MM.1S (cell line): Measurements from ENCODE around the gene PACC1.

Experiments
- CTCF ChIP-seq: fragments of 300-600 bp; sonication (generic); IDR thresholded peaks from 2 replicates; pipeline ENCODE4 v1.5.1; 2016; ENCODE audit warnings: antibody characterized with exemption, low read length, mixed read lengths
- EZH2 ChIP-seq: fragments of 300-600 bp; sonication (generic); optimal IDR thresholded peaks from 2 replicates; pipeline ENCODE3; 2017; ENCODE audit warnings: low read depth, mild to moderate bottlenecking, antibody characterized with exemption, low read length, mixed read lengths
- EZH2phosphoT487 ChIP-seq: fragments of 300-600 bp; sonication (generic); IDR thresholded peaks from 2 replicates; pipeline ENCODE4 v1.6.1; 2018; ENCODE audit warnings: antibody characterized with exemption, low read length

GRCh38 chr1:212460376-212460775, 45.7 kb upstream of the PACC1 start:
- TF ChIP-seq CTCF (no peak), EZH2 (no peak), EZH2phosphoT487 (no peak)
